Transverse colon (tissue), 4 donors: ENCODE results near the gene RICTOR.

Experiments used
- CTCF ChIP-seq, 5 experiments: fragments of 200-600 bp in 3 of 5; fragments of 450-650 bp in 2 of 5; sonication (generic) in 3 of 5; IDR thresholded peaks; 1 replicate in 2 of 5; 2 replicates in 3 of 5; pipeline ENCODE4 v1.5.1; 2016 to 2017; ENCODE audit warnings: antibody characterized with exemption in 5 of 5, inconsistent platforms in 3 of 5, mild to moderate bottlenecking in 2 of 5, moderate library complexity in 1 of 5
- EP300 ChIP-seq: sonication (generic); formaldehyde crosslinking; IDR thresholded peaks from one replicate; pipeline ENCODE4 v1.6.1; 2017; ENCODE audit warnings: antibody characterized with exemption, low read depth
- POLR2A ChIP-seq: fragments of 450-650 bp; IDR thresholded peaks from one replicate; pipeline ENCODE4 v1.6.1; 2016; ENCODE audit warnings: antibody characterized with exemption, mild to moderate bottlenecking, moderate library complexity
- POLR2AphosphoS5 ChIP-seq, 3 donors: sonication (generic); formaldehyde crosslinking; IDR thresholded peaks; one replicate each; pipeline ENCODE4 v1.6.1; 2016; ENCODE audit warnings: antibody characterized with exemption in 3 of 3

- TF ChIP-seq CTCF (IDR thresholded peaks at IDR 0.05) (no peak), POLR2A (no peak), EP300 (no peak), POLR2AphosphoS5 (IDR thresholded peaks at IDR 0.05) (no peak)
These were observed 49.3 kb downstream of the RICTOR start for GRCh38 chr5:39024884-39025283.
